Stomach (tissue), 4 donors: ENCODE data around the gene RERE.

Experiments
- CTCF ChIP-seq, 7 experiments: fragments of 450-650 bp in 4 of 7; fragments of 200-600 bp in 3 of 7; sonication (generic) in 3 of 7; IDR thresholded peaks; one replicate each; pipeline ENCODE4 v1.5.1; 2016 to 2019; ENCODE audit warnings: antibody characterized with exemption in 7 of 7, control low read depth in 2 of 7, mild to moderate bottlenecking in 1 of 7
- EP300 ChIP-seq: sonication (generic); formaldehyde crosslinking; IDR thresholded peaks from one replicate; pipeline ENCODE4 v1.6.1; 2017; ENCODE audit warnings: antibody characterized with exemption
- POLR2A ChIP-seq, 4 donors: fragments of 450-650 bp; IDR thresholded peaks; one replicate each; pipeline ENCODE4 v1.6.1; 2016; ENCODE audit warnings: antibody characterized with exemption in 4 of 4, control low read depth in 2 of 4, mild to moderate bottlenecking in 1 of 4, moderate library complexity in 1 of 4
- POLR2AphosphoS5 ChIP-seq, 3 donors: sonication (generic); formaldehyde crosslinking; IDR thresholded peaks; one replicate each; pipeline ENCODE4 v1.6.1; 2016; ENCODE audit warnings: antibody characterized with exemption in 3 of 3

- TF ChIP-seq CTCF (IDR thresholded peaks at IDR 0.05) (no peak), EP300 (no peak), POLR2AphosphoS5 (IDR thresholded peaks at IDR 0.05) (no peak), POLR2A (IDR thresholded peaks at IDR 0.05) (no peak)
Measured at GRCh38 chr1:8493916-8494540, 323.4 kb downstream of the RERE start.
